Fibroblast of lung (primary cell): Measurements from ENCODE around the gene PNKP.

Experiments
- EZH2 ChIP-seq: IDR thresholded peaks from 2 replicates; pipeline ENCODE4 v1.5.1; 2012; ENCODE audit warnings: low read length, control low read depth, mild to moderate bottlenecking; ENCODE audit errors: missing control alignments
- TF ChIP-seq, protein P1 (sequence below), 2 donors: IDR thresholded peaks in 1 of 2; conservative IDR thresholded peaks in 1 of 2; 1 replicate in 1 of 2; 2 replicates in 1 of 2; pipeline ENCODE4 v1.5.1; 2011 to 2012; ENCODE audit warnings: low read length in 2 of 2, control low read depth in 1 of 2, inconsistent platforms in 1 of 2, low read depth in 1 of 2, mild to moderate bottlenecking in 1 of 2

- TF ChIP-seq, protein P1, sequence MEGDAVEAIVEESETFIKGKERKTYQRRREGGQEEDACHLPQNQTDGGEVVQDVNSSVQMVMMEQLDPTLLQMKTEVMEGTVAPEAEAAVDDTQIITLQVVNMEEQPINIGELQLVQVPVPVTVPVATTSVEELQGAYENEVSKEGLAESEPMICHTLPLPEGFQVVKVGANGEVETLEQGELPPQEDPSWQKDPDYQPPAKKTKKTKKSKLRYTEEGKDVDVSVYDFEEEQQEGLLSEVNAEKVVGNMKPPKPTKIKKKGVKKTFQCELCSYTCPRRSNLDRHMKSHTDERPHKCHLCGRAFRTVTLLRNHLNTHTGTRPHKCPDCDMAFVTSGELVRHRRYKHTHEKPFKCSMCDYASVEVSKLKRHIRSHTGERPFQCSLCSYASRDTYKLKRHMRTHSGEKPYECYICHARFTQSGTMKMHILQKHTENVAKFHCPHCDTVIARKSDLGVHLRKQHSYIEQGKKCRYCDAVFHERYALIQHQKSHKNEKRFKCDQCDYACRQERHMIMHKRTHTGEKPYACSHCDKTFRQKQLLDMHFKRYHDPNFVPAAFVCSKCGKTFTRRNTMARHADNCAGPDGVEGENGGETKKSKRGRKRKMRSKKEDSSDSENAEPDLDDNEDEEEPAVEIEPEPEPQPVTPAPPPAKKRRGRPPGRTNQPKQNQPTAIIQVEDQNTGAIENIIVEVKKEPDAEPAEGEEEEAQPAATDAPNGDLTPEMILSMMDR (conservative IDR thresholded peaks at IDR 0.05 in 1 of 2, IDR thresholded peaks at IDR 0.05 in 1 of 2; ENCODE audit: low read depth in 1 of 2, low read length in 2 of 2), result no peak
- no peak for TF ChIP-seq EZH2
Measured at GRCh38 chr19:49816590-49816989, 50.8 kb downstream of the PNKP start.
